Activated CD8-positive, alpha-beta memory T cell treated with anti-CD3 and anti-CD28 coated beads for 36 hours (primary cell): ENCODE results near the gene UBFD1. TPM values are rescaled to one million over a fixed set of nuclear protein-coding genes. Genes with fewer than 3 reads are reported as not detected.
"Not testable (repeated sequence)": the region's sequence is repeated elsewhere in the genome, so short reads cannot be mapped to it uniquely, and the experiment has no call there.

Experiments
- CTCF ChIA-PET: fragments of 350-600 bp; sonication (Branson Sonifier 250); formaldehyde crosslinking; loops from one replicate; lab custom pipeline; 2021; ENCODE audit warnings: antibody characterized with exemption; lab: Charles Lee
- POLR2A ChIA-PET: fragments of 350-600 bp; sonication (Branson Sonifier 250); formaldehyde crosslinking; loops from one replicate; lab custom pipeline; 2021; ENCODE audit warnings: antibody characterized with exemption; lab: Charles Lee
- total RNA-seq, 2 experiments: library from RNA; stranded (reverse); gene quantifications; one replicate each; pipeline ENCODE4 v1.2.3, GENCODE V29; 2021

Gene UBFD1
- total RNA-seq, 2 experiments from 2014 or later = 56.7 to 62.3 TPM

DNA sequence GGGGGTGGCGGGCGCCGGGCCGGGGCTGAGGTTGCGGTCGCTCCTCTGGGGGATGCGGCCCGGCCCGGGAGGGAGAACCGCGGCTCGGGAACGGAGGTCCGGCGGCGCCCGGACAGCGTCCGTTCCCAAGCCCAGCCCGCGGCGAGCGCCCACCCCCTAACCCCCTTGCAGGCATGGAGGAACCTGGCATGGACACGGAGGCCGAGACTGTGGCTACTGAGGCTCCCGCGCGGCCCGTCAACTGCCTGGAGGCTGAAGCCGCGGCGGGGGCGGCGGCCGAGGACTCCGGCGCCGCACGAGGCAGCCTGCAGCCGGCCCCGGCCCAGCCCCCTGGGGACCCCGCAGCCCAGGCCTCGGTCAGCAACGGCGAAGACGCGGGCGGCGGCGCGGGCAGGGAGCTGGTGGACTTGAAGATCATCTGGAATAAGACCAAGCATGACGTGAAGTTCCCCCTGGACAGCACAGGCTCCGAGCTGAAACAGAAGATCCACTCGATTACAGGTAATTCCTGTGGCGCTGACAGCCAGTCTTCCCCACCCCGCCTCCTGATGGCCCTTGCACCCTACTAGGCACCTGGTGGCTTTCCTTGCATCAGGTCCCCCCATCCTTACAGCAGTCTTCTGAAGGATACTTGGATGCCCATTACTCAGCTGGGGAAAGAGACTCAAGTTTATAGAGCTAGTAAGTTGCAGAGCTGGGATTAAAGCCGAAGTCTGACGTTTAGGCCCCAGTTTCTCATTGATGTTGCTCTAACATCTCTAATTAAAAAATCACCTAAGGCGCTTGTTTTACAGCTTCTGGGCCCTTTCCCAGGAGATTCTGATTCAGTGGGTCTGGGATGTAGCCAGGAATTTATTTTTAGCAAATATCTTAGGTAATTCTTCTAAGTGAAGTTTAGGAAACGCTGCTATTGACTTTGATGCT, 514 bp downstream of the UBFD1 start:
- ChIA-PET POLR2A (interaction anchor here (1.1 to 1.9 kb wide), 2 partner anchors 38 to 54 kb away, joined by 3 to 8 read pairs; partner anchors contain the start of gene NDUFAB1), CTCF (interaction anchor here (0.8 to 1.3 kb wide), 4 partner anchors 39 to 54 kb away, joined by 3 to 5 read pairs (median 4); no protein-coding TSS in a partner anchor)

DNA sequence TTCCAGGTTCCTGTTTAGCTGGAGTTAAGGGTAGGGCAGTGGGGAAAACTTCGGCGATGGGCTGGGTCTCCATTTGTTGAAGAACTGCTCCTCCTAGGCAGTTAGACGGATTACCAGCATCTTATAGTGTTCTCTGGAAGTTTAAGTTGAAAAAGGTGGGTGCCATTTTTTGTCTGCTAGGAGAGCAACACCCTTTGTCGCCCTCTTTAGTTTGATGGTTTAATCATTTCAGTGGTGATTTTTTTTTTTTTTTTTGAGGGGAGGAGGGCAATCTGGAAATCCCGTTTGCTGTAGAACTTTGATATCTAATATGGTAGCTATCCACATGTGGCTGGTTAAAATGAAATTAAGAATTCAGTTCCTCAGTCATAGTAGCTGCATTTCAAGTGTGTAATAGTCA, 4.1 kb downstream of the UBFD1 start:
- CTCF ChIA-PET = no interaction called here
- POLR2A ChIA-PET = interaction anchor here (0.6 to 0.9 kb wide), 2 partner anchors 11 to 29 kb away, joined by 3 to 7 read pairs; no protein-coding TSS in a partner anchor

DNA sequence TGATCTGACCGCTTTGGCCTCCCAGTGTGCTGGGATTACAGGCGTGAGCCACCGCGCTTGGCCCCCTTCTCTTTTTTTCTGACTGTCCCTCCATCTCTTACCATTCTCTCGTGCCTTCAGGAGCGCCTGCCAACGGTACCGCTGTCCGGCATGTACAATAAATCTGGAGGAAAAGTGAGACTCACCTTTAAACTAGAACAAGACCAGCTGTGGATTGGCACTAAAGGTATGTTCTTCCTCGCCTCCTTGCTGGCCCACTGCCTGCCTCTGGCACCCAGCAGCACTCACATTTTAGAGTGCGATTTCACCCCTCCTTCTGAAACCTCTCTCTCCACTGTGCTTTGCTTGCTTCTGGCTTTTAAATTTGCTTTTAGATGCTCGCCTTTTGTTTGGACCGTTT, 5.0 kb downstream of the UBFD1 start:
- ChIA-PET POLR2A (no interaction called here), CTCF (no interaction called here)

DNA sequence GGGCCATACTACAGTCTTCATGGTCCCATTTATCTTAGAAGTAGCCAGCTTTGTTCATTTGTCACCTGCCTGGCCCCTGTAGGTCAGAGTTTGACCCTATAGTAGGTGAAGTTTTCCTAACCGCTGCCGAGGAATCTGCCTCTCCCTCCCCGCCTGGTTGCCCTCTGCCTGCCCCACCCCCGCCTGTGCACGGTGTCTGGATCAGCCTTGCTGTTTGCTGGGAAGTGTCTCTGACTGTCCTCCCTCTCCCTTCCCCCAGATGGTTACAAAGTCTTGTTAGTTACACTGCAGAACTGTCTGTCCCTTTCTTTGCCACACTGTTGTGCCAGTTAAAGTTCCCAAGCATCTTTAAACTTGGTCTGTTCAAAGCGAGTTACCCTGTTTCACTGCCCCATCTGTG, 5.7 kb downstream of the UBFD1 start:
- POLR2A ChIA-PET = no interaction called here
- CTCF ChIA-PET = no interaction called here

DNA sequence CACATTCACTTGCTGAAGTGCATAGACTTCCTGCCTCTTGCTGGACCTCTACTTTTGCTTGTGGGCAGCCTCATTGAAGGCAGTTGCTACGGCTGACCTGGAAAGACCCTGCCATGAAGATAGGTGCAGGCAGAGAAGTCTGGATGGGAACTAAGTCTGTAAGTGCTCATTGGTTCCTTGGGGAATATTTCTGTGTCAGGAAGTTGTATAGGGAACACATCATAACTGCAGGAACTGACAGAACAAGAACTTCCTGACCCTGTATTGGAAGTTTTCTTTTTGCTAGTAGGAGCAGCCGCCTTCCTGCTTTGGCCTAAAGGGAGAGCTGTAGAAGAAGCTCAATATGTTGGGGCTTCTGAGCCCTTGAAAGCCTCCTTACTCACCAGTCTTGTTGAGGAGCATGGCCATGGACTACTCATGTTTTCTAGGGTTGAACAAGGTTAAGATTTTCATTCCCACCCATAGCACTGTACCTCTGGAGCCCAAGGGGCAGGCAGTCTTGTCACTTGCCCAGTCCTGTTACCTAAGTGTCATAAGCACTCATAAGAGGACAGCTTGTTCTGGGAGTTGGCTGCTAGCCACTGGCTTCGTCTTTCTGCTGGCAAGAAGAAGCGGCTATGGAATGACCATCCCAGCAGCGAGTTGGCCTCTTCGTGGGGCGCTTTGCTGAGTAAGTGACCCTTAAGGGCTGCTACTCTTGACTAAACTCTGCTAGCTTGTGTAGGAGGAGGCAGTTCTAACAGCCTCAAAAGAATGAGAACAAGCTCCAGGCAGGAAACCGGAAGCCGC, 7.2 kb downstream of the UBFD1 start:
- ChIA-PET POLR2A (no interaction called here), CTCF (no interaction called here)

DNA sequence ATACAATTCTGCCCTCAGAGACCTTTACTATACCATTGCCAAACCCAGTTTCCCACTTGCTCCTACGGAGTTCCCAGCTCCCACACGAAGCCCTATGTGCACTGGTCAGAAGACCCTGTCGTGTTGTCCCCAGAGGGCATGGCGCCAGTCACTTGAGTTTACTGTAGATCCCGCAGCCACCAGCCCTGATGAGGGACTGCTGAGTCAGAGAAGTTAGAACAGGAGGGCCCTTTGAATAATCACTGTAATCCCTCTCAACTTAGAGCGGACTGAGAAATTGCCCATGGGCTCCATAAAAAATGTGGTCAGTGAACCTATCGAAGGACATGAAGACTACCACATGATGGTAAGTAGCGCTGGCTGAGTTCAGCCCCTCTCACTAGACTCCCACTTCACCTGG, 9.2 kb downstream of the UBFD1 start:
- POLR2A ChIA-PET = no interaction called here
- CTCF ChIA-PET = no interaction called here

DNA sequence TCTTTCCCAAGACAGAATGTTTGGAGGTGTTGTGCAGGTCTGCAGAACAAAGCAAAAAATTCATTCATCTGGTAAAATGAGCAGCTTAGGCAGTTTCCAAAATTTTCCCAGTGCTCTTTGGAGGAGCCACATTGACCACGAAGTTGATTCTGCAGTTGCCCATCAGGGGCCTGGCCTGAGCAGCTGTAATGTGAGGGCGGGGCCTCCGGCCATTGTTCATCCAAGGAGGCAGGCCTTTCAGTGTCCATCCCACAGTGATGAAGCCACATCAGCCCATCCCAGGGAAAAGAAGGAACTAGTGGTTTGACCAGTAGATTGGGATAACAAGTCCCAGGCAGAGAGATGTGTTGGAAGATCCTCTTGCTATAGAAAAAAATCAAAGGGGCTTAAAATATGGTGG, 10.1 kb downstream of the UBFD1 start:
- CTCF ChIA-PET = no interaction called here
- POLR2A ChIA-PET = no interaction called here

DNA sequence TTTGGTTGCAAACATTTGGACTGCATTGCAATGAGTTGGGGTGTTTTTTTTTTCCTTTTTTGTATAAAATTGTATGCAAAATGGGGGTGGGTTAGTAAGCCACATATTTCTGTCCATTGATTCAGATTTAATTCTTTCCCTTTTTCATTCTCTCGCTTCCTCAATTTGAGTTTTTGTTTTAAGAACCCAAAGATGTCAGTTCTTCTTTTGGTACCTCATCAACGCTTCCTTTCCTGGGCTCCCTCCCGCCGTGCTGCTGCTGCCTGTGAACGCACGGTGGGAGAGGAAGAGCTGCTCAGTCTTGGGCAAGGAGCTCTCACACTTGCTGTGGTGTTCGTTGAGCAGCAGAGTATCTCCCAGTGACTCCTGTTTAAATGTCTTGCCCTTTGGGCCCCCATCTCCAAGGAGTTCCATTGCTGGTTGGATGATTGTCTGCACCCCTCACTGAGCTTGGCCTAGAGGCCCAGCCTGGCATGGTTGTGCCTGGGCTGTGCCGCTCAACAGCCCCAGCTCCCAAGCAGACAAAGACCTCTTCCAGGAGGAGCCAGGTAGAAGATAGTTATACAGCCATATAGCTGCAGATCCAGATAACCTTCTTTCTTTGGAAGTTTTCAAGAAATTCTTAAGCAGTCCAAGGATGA, 13.6 kb downstream of the UBFD1 start:
- POLR2A ChIA-PET = no interaction called here
- CTCF ChIA-PET = interaction anchor here (0.6 kb wide), 1 partner anchor 43 kb away, joined by 3 read pairs; no protein-coding TSS in a partner anchor

DNA sequence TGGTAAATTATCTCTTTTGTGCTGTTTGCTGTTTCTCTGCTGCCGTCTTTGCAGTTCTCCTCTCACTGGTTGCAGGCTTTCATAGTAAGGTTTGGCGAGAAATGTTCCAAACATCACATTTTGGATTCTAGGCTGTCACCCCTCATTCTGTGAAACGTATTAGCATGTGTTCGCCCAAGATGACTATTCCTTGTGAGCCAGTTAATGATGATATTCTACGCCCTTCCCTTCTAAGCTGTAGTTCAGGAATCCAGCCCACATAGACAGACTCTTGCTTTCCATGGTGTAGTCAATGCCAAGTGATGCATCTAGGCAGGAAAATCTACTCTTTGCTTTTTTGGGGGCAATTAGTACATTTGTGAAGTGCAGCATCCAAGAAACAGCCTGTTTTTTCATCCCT, 14.4 kb downstream of the UBFD1 start:
- CTCF ChIA-PET = no interaction called here

DNA sequence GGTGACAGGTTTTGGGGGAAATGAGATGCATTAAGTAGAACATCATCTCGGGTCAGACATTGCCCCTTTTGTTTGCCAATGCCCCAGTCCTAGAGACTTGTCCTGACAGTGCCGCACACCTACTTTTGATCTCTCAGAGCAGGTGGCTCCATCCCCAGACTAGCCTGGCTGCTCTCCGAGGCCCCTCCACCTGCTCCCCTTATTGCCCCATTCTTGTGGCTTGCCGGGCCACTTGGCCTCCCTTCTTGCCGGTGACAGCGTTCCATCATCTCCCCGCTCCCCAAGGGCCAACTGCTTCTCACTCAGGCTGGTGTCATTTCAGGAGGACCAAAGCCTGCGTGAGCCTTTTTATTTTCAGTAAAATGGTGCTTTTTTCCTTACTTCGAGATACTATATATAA, 14.9 kb downstream of the UBFD1 start:
- CTCF ChIA-PET = no interaction called here

More for the DNA sequence above, 14.4 kb downstream of the UBFD1 start:
- POLR2A ChIA-PET = interaction anchor here (0.6 kb wide), 1 partner anchor 10 kb away, joined by 3 read pairs; no protein-coding TSS in a partner anchor

DNA sequence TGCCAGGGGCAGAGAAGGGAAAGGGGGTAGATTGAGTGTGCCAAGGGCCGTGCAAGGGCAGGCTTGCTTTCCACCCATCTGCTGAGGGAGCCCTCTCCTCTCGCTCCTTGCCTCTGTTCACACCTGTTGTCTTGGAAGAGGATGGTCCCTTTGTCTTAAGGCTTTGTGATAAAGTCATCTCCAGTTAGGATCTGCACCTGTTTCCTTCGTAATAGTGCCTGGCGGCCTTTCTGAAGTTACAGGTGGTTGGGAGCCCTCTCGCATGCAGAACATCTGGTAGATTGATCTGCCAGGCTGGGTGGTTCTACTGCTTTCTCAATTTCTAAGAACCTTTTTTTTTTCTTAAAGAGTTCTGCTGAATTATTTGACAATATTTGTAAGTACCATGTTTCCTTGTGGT, 16.3 kb downstream of the UBFD1 start:
- POLR2A ChIA-PET = no interaction called here
- CTCF ChIA-PET = no interaction called here

More for the DNA sequence above, 14.9 kb downstream of the UBFD1 start:
- POLR2A ChIA-PET = interaction anchor here (0.6 kb wide), 1 partner anchor 10 kb away, joined by 3 read pairs; no protein-coding TSS in a partner anchor

DNA sequence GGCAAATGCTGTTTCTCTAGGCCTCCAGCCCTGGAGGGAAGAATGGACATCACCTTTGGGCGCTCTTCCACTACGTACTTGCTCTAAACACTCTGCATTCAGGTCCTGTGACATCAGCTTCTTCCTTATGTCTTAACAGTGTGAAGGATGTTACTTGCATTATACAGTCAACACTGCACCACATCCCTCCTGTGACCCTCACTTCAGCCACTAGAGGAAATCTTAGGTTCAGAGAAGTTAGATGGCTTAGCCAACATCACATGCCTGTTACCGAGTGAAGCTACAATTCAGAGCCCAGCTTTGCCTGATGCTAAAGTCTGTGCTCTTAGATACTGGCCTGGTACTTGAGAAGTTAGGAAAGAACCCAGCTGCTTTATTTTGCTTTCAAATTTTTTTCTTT, 18.3 kb downstream of the UBFD1 start:
- ChIA-PET CTCF (no interaction called here), POLR2A (no interaction called here)

DNA sequence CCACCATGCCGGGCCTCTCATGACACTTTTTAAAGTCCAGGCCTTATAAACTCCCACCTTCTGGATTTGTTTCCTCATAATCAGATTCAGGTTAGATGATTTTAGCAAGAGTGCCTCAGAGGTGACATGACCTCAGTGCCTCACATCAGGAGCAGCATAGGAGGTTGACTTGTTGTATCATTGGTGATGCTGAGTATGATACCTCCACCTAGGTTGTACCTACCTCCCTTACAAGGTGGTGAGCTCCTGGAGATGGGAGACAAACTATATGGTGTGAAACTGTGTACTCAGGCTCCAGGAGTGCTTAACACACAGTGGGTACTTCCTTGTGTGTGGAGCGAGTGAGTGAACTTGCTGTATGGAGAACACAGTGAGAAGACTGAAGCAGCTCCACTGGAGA, 20.0 kb downstream of the UBFD1 start:
- POLR2A ChIA-PET = no interaction called here

DNA sequence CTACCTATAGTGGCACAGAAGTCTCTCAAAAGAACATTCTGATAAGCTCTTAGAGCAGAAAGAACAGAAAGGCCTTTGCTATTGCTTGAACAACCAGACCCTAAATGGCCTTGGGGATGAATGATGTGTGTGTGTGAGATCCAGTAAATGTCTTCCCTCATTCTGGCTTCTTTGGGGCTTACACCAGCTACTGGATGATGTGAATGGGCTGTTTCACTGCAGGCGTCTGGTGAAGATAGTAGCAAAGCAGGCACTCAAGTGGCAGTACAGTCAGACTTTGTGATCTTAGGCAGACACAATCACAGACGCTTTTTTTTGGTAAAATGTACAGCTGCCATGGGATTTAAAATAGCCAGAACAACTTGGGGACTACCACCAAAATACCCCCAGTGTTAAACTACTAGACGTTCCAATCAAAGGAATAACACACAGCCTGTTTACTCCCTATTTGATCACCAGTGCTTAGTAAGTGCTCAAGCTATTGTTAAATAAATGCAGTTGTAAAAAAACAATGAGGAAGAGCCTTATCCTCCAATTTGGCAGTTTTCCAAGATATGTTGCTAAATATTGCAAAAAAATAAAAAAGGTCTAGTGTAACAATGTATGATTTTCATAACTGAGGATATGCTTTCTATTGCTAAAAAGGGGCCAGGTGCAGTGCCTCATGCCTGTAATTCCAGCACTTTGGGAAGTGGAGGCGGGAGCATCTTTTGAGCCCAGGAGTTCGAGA, 20.7 kb downstream of the UBFD1 start:
- ChIA-PET CTCF (interaction anchor here (1.5 kb wide), 1 partner anchor 18 kb away, joined by 3 read pairs; no protein-coding TSS in a partner anchor), POLR2A (no interaction called here)

More for the DNA sequence above, 20.0 kb downstream of the UBFD1 start:
- CTCF ChIA-PET = interaction anchor here (1.5 kb wide), 1 partner anchor 19 kb away, joined by 3 read pairs; no protein-coding TSS in a partner anchor

DNA sequence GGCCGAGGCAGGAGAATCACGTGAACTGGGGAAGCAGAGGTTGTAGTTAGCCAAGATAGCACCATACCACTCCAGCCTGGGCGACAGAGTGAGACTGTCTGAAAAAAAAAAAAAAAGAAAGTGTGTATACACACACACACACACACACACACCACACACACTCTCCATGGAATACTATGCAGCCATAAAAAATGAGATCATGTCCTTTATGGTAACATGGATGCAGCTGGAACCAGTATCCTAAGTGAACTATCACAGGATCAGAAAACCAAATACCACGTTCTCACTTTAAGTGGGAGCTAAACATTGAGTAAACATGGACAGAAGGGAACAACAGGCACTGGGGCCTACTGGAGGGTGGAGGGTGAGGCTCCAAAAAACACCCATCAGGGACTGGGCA, 21.8 kb downstream of the UBFD1 start:
- CTCF ChIA-PET = no interaction called here
- POLR2A ChIA-PET = no interaction called here

DNA sequence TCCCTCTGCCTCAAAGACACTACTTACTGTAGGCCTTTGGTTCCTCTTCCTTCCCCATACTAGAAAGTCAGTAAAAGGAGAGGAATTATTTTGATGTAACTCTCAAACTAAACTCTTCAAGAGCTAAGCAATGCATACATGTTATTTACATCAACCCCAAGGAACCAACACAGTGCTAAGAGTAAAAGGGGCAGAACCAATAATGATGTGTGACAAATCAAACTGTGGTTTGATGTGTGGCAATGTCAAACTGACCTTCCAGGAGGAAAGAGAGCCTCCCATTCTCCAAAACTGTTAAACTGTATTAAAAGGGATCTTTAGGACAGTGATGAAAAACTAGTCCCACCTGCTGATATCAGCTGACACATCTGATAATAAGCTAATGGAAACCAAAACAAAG, 22.9 kb downstream of the UBFD1 start:
- ChIA-PET POLR2A (interaction anchor here (0.5 kb wide), 1 partner anchor 30 kb away, joined by 4 read pairs; no protein-coding TSS in a partner anchor), CTCF (interaction anchor here (0.5 kb wide), 1 partner anchor 9 kb away, joined by 3 read pairs; no protein-coding TSS in a partner anchor)

DNA sequence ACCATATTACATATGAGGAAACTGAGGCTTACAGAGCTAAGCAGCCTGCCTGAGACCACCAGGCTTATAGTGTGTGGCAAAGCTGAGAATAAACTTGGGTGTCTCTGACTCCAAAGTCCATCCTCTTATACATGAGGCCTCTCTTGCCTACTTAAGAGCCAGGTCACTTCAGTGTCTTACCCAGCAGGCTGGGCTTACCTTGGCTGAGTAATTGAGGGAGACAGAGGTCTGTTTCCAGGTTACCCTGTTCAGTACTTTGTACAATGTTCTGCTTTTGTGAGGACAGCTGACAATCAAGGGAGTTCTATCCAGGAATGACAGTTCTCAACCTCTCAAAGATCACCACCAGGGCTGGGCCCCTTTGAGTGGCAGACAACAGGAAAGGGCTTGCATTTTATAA, 24.2 kb downstream of the UBFD1 start:
- ChIA-PET CTCF (no interaction called here), POLR2A (interaction anchor here (0.7 kb wide), 1 partner anchor 11 kb away, joined by 3 read pairs; no protein-coding TSS in a partner anchor)

DNA sequence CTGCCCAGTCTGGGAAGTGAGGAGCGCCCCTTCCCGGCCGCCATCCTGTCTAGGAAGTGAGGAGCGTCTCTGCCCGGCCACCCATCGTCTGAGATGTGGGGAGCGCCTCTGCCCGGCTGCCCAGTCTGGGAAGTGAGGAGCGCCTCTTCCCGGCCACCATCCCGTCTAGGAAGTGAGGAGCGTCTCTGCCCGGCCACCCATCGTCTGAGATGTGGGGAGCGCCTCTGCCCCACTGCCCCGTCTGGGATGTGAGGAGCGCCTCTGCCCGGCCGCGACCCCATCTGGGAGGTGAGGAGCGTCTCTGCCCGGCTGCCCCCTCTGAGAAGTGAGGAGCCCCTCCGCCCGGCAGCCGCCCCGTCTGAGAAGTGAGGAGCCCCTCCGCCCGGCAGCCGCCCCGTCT, 25.7 kb downstream of the UBFD1 start:
- CTCF ChIA-PET, POLR2A ChIA-PET: not testable (repeated sequence)
